ENCODE results near the gene MAPKAPK5. TPM values are rescaled to one million over a fixed set of nuclear protein-coding genes. Genes with fewer than 3 reads are reported as not detected.

The MAPKAPK5 gene
- total and polyA plus RNA-seq, 2 experiments from 2014 or later: 41.5 to 77.0 TPM

DNA sequence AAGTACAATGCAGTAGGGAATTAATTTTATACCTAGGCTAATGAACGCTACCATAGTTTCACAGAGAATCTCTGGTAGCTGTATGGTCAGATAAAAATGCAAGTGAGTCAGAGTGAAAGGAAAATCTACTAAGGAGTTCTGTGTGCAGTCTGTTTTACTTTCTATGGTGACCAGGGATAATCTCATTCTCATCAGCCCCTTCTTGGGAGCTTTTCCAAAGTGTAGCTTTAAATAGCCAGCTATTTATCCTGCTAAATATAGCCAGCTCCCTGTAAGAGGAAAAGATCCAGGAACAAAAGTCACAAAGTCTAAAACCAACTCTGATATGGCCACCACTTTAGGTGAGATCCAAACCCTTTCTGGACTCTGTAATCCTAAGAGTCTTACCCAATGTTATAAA, 95.4 kb downstream of the MAPKAPK5 start:
- ATAC-seq: no peak
- Mint-ChIP-seq H3K27ac (no peak overlapping the region), H3K36me3 (ENCODE audit: low read depth) (no peaks in the 10 kb centered on the region), H3K4me1 (peaks cover 7% of the 10 kb centered on the region; the same call in 2 of the 3 replicates), H3K27me3 (ENCODE audit: insufficient read depth, low read depth, poor library complexity) (peaks cover 3% of the 10 kb centered on the region), H3K9me3 (no peaks in the 10 kb centered on the region), H3K4me3 (no peak overlapping the region)
- Histone ChIP-seq H4K20me1 (replicated peaks; ENCODE audit: insufficient read depth) (no peaks in the 10 kb centered on the region), H3K4me2 (no peak overlapping the region), H2AFZ (no peak overlapping the region), H3K27me3 (ENCODE audit: insufficient read depth) (no peaks in the 10 kb centered on the region), H3K36me3 (ENCODE audit: insufficient read depth) (no peaks in the 10 kb centered on the region), H3K79me2 (replicated peaks; ENCODE audit: insufficient read depth) (no peaks in the 10 kb centered on the region), H3K4me3 (no peak overlapping the region), H3K9me2 (ENCODE audit: insufficient read depth) (no peaks in the 10 kb centered on the region), H3K4me1 (ENCODE audit: insufficient read depth) (no peaks in the 10 kb centered on the region), H3K27ac (ENCODE audit: low read depth) (no peak overlapping the region), H3F3A (replicated peaks; ENCODE audit: low read depth) (no peaks in the 10 kb centered on the region)
- no peak for DNase-seq (ENCODE audit: low spot score)
- TF ChIP-seq EZH2phosphoT487 (IDR thresholded peaks at IDR 0.05; ENCODE audit: unreplicated experiment) (no peak), STAT1 (IDR thresholded peaks at IDR 0.05; ENCODE audit: unreplicated experiment) (no peak), NANOG (IDR thresholded peaks at IDR 0.05; ENCODE audit: borderline replicate concordance) (no peak)
- TF ChIP-seq, protein P1, sequence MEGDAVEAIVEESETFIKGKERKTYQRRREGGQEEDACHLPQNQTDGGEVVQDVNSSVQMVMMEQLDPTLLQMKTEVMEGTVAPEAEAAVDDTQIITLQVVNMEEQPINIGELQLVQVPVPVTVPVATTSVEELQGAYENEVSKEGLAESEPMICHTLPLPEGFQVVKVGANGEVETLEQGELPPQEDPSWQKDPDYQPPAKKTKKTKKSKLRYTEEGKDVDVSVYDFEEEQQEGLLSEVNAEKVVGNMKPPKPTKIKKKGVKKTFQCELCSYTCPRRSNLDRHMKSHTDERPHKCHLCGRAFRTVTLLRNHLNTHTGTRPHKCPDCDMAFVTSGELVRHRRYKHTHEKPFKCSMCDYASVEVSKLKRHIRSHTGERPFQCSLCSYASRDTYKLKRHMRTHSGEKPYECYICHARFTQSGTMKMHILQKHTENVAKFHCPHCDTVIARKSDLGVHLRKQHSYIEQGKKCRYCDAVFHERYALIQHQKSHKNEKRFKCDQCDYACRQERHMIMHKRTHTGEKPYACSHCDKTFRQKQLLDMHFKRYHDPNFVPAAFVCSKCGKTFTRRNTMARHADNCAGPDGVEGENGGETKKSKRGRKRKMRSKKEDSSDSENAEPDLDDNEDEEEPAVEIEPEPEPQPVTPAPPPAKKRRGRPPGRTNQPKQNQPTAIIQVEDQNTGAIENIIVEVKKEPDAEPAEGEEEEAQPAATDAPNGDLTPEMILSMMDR (conservative IDR thresholded peaks at IDR 0.05; ENCODE audit: low read depth in 2 of 2): no peak
- TF ChIP-seq, protein P2, sequence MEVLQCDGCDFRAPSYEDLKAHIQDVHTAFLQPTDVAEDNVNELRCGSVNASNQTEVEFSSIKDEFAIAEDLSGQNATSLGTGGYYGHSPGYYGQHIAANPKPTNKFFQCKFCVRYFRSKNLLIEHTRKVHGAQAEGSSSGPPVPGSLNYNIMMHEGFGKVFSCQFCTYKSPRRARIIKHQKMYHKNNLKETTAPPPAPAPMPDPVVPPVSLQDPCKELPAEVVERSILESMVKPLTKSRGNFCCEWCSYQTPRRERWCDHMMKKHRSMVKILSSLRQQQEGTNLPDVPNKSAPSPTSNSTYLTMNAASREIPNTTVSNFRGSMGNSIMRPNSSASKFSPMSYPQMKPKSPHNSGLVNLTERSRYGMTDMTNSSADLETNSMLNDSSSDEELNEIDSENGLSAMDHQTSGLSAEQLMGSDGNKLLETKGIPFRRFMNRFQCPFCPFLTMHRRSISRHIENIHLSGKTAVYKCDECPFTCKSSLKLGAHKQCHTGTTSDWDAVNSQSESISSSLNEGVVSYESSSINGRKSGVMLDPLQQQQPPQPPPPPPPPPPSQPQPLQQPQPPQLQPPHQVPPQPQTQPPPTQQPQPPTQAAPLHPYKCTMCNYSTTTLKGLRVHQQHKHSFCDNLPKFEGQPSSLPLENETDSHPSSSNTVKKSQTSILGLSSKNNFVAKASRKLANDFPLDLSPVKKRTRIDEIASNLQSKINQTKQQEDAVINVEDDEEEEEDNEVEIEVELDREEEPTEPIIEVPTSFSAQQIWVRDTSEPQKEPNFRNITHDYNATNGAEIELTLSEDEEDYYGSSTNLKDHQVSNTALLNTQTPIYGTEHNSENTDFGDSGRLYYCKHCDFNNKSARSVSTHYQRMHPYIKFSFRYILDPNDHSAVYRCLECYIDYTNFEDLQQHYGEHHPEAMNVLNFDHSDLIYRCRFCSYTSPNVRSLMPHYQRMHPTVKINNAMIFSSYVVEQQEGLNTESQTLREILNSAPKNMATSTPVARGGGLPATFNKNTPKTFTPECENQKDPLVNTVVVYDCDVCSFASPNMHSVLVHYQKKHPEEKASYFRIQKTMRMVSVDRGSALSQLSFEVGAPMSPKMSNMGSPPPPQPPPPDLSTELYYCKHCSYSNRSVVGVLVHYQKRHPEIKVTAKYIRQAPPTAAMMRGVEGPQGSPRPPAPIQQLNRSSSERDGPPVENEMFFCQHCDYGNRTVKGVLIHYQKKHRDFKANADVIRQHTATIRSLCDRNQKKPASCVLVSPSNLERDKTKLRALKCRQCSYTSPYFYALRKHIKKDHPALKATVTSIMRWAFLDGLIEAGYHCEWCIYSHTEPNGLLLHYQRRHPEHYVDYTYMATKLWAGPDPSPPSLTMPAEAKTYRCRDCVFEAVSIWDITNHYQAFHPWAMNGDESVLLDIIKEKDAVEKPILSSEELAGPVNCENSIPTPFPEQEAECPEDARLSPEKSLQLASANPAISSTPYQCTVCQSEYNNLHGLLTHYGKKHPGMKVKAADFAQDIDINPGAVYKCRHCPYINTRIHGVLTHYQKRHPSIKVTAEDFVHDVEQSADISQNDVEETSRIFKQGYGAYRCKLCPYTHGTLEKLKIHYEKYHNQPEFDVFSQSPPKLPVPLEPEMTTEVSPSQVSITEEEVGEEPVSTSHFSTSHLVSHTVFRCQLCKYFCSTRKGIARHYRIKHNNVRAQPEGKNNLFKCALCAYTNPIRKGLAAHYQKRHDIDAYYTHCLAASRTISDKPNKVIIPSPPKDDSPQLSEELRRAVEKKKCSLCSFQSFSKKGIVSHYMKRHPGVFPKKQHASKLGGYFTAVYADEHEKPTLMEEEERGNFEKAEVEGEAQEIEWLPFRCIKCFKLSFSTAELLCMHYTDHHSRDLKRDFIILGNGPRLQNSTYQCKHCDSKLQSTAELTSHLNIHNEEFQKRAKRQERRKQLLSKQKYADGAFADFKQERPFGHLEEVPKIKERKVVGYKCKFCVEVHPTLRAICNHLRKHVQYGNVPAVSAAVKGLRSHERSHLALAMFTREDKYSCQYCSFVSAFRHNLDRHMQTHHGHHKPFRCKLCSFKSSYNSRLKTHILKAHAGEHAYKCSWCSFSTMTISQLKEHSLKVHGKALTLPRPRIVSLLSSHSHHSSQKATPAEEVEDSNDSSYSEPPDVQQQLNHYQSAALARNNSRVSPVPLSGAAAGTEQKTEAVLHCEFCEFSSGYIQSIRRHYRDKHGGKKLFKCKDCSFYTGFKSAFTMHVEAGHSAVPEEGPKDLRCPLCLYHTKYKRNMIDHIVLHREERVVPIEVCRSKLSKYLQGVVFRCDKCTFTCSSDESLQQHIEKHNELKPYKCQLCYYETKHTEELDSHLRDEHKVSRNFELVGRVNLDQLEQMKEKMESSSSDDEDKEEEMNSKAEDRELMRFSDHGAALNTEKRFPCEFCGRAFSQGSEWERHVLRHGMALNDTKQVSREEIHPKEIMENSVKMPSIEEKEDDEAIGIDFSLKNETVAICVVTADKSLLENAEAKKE (CRISPR knock-in tag; IDR thresholded peaks at IDR 0.05): no peak
